Measurements from ENCODE around the gene GNB1. TPM values are rescaled to one million over a fixed set of nuclear protein-coding genes. Genes with fewer than 3 reads are reported as not detected.
A peak's percentile ranks its signal among the peaks of the same experiment; 100 is the strongest.

GNB1 gene
- total and polyA plus RNA-seq, 9 of the 15 experiments (the other 6 are each of a cell fraction or from before 2014, with no cell fraction given), result 34.3 to 388 (median 114) TPM

GRCh38 chr1:1782399-1783221, 108.3 kb downstream of the GNB1 start (continued):
- TF ChIP-seq MEF2D (tag; conservative IDR thresholded peaks at IDR 0.05; ENCODE audit: low read depth) (no peak), MXD1 (CRISPR knock-in tag; IDR thresholded peaks at IDR 0.05; ENCODE audit: borderline replicate concordance, poor library complexity, severe bottlenecking) (peak; percentile 37), WHSC1 (IDR thresholded peaks at IDR 0.05; ENCODE audit: low read length) (no peak), YBX1 (IDR thresholded peaks at IDR 0.05) (no peak), ZNF239 (CRISPR knock-in tag; IDR thresholded peaks at IDR 0.05) (no peak), STAT5A (IDR thresholded peaks at IDR 0.05; ENCODE audit: borderline replicate concordance, low read length) (no peak), CREB1 (IDR thresholded peaks at IDR 0.05) (no peak; the same call in 1 of the 2 replicates), CREB1 (CRISPR knock-in tag; IDR thresholded peaks at IDR 0.05) (no peak), MAFG (tag; conservative IDR thresholded peaks at IDR 0.05) (no peak), GTF2F1 (IDR thresholded peaks at IDR 0.05; ENCODE audit: low read depth, low read length) (no peak), ESRRB (CRISPR knock-in tag; IDR thresholded peaks at IDR 0.05; ENCODE audit: borderline replicate concordance) (no peak), FOXP4 (CRISPR knock-in tag; IDR thresholded peaks at IDR 0.05; ENCODE audit: borderline replicate concordance) (no peak), ELK3 (CRISPR knock-in tag; IDR thresholded peaks at IDR 0.05) (no peak), ZNF3 (CRISPR knock-in tag; IDR thresholded peaks at IDR 0.05) (no peak), ZNF766 (CRISPR knock-in tag; conservative IDR thresholded peaks at IDR 0.05) (no peak), FOXM1 (IDR thresholded peaks at IDR 0.05; ENCODE audit: low read depth) (no peak), FOXM1 (CRISPR knock-in tag; IDR thresholded peaks at IDR 0.05; ENCODE audit: low read depth) (no peak)
- TF ChIP-seq, protein P1, sequence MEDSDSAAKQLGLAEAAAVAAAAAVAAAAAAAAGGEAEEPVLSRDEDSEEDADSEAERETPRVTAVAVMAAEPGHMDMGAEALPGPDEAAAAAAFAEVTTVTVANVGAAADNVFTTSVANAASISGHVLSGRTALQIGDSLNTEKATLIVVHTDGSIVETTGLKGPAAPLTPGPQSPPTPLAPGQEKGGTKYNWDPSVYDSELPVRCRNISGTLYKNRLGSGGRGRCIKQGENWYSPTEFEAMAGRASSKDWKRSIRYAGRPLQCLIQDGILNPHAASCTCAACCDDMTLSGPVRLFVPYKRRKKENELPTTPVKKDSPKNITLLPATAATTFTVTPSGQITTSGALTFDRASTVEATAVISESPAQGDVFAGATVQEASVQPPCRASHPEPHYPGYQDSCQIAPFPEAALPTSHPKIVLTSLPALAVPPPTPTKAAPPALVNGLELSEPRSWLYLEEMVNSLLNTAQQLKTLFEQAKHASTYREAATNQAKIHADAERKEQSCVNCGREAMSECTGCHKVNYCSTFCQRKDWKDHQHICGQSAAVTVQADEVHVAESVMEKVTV (CRISPR knock-in tag; IDR thresholded peaks at IDR 0.05), result no peak
- TF ChIP-seq, protein P2, sequence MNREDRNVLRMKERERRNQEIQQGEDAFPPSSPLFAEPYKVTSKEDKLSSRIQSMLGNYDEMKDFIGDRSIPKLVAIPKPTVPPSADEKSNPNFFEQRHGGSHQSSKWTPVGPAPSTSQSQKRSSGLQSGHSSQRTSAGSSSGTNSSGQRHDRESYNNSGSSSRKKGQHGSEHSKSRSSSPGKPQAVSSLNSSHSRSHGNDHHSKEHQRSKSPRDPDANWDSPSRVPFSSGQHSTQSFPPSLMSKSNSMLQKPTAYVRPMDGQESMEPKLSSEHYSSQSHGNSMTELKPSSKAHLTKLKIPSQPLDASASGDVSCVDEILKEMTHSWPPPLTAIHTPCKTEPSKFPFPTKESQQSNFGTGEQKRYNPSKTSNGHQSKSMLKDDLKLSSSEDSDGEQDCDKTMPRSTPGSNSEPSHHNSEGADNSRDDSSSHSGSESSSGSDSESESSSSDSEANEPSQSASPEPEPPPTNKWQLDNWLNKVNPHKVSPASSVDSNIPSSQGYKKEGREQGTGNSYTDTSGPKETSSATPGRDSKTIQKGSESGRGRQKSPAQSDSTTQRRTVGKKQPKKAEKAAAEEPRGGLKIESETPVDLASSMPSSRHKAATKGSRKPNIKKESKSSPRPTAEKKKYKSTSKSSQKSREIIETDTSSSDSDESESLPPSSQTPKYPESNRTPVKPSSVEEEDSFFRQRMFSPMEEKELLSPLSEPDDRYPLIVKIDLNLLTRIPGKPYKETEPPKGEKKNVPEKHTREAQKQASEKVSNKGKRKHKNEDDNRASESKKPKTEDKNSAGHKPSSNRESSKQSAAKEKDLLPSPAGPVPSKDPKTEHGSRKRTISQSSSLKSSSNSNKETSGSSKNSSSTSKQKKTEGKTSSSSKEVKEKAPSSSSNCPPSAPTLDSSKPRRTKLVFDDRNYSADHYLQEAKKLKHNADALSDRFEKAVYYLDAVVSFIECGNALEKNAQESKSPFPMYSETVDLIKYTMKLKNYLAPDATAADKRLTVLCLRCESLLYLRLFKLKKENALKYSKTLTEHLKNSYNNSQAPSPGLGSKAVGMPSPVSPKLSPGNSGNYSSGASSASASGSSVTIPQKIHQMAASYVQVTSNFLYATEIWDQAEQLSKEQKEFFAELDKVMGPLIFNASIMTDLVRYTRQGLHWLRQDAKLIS (CRISPR knock-in tag; IDR thresholded peaks at IDR 0.05), result no peak
